H1 (cell line): Measurements from ENCODE around the gene MXRA7. TPM values are rescaled to one million over a fixed set of nuclear protein-coding genes. Genes with fewer than 3 reads are reported as not detected.

Experiments
- CTCF ChIA-PET: fragments of 300-600 bp; sonication (Branson Sonifier 250); formaldehyde crosslinking; loops from one replicate; lab custom pipeline; 2021; ENCODE audit not compliant: partially characterized antibody; lab: Charles Lee
- POLR2A ChIA-PET: fragments of 300-600 bp; sonication (Branson Sonifier 250); formaldehyde crosslinking; loops from one replicate; lab custom pipeline; 2021; ENCODE audit warnings: inconsistent platforms; ENCODE audit not compliant: partially characterized antibody; lab: Charles Lee
- DNase-seq, 2 experiments: peaks; one replicate each; pipeline versions ENCODE4 v3.0.0 to v3.0.0-alpha.2; 2010 to 2022; ENCODE audit warnings: low spot score in 2 of 2, low read depth in 1 of 2, mixed read lengths in 1 of 2
- FAIRE-seq: peaks from 2 replicates; lab custom pipeline; 2011; peaks lifted over from hg19 to GRCh38; lab: Jason Lieb, UNC
- H2AFZ ChIP-seq: 2 replicates; pipeline ENCODE4 v1.8.1; 2012; ENCODE audit warnings: low read length, inconsistent platforms
- H2AK5ac ChIP-seq: 2 replicates; pipeline ENCODE4 v1.6.1; 2013; ENCODE audit warnings: low read depth, low read length
- H2BK120ac ChIP-seq: replicated peaks from 2 replicates; pipeline ENCODE3; 2013; ENCODE audit warnings: low read depth, low read length, inconsistent platforms
- H2BK12ac ChIP-seq: 2 replicates; pipeline ENCODE4 v1.6.1; 2013; ENCODE audit warnings: low read depth, low read length
- H2BK15ac ChIP-seq: 2 replicates; pipeline ENCODE4 v1.6.1; 2013; ENCODE audit warnings: low read length
- H2BK20ac ChIP-seq: 2 replicates; pipeline ENCODE4 v1.6.1; 2013; ENCODE audit warnings: low read length
- H2BK5ac ChIP-seq: 2 replicates; pipeline ENCODE4 v1.6.1; 2013; ENCODE audit warnings: low read depth, low read length
- H3K14ac ChIP-seq: 2 replicates; pipeline ENCODE4 v1.6.1; 2013; ENCODE audit warnings: inconsistent platforms; ENCODE audit not compliant: insufficient read length
- H3K18ac ChIP-seq: 2 replicates; pipeline ENCODE4 v1.6.1; 2013; ENCODE audit warnings: low read length; ENCODE audit errors: extremely low read depth
- H3K23ac ChIP-seq: 2 replicates; pipeline ENCODE4 v1.6.1; 2013; ENCODE audit warnings: inconsistent platforms; ENCODE audit not compliant: insufficient read length
- H3K23me2 ChIP-seq: 2 replicates; pipeline ENCODE4 v1.6.1; 2013; ENCODE audit warnings: low read depth, low read length
- H3K27ac ChIP-seq: 2 replicates; pipeline ENCODE4 v1.6.1; 2011; ENCODE audit warnings: low read depth, low read length, inconsistent platforms
- H3K27me3 ChIP-seq, 4 experiments: replicated peaks in 1 of 4; 1 replicate in 1 of 4; 2 replicates in 3 of 4; pipeline versions ENCODE4 v1.6.1 to v1.8.1; 2011 to 2013; ENCODE audit warnings: low read length in 3 of 4, mild to moderate bottlenecking in 3 of 4, inconsistent platforms in 2 of 4, mixed read lengths in 2 of 4, moderate library complexity in 1 of 4; ENCODE audit not compliant: control insufficient read depth in 3 of 4, insufficient read depth in 3 of 4; ENCODE audit errors: extremely low read depth in 1 of 4
- H3K36me3 ChIP-seq, 4 experiments: 2 replicates each; pipeline versions ENCODE4 v1.6.1 to v1.8.1; 2011 to 2013; ENCODE audit warnings: mild to moderate bottlenecking in 4 of 4, low read length in 3 of 4, moderate library complexity in 2 of 4, control low read depth in 1 of 4, inconsistent platforms in 1 of 4; ENCODE audit not compliant: insufficient read depth in 4 of 4, control insufficient read depth in 2 of 4
- H3K4ac ChIP-seq: replicated peaks from 2 replicates; pipeline ENCODE3; 2013; ENCODE audit warnings: low read length, low read depth, mixed read lengths, inconsistent platforms; ENCODE audit not compliant: insufficient read length
- H3K4me1 ChIP-seq, 4 experiments: replicated peaks in 1 of 4; 1 replicate in 1 of 4; 2 replicates in 3 of 4; pipeline versions ENCODE4 v1.6.1 to v1.8.1; 2011 to 2013; ENCODE audit warnings: low read length in 3 of 4, inconsistent platforms in 2 of 4, mixed read lengths in 1 of 4; ENCODE audit not compliant: insufficient read depth in 4 of 4, control insufficient read depth in 3 of 4
- H3K4me2 ChIP-seq, 2 experiments: 2 replicates each; pipeline versions ENCODE4 v1.6.1 to v1.8.1; 2011 to 2013; ENCODE audit warnings: low read depth in 2 of 2, low read length in 2 of 2, control low read depth in 1 of 2, inconsistent platforms in 1 of 2, mild to moderate bottlenecking in 1 of 2; ENCODE audit not compliant: insufficient read depth in 1 of 2
- H3K4me3 ChIP-seq, 4 experiments: fragments of 200-600, 300-600 bp in 1 of 4; sonication (generic), shearing (Covaris generic), sonication (Bioruptor Twin) in 1 of 4; 2 replicates each; pipeline versions ENCODE4 v1.5.1 to v1.8.1; 2011 to 2016; ENCODE audit warnings: low read length in 4 of 4, low read depth in 3 of 4, control low read depth in 2 of 4, inconsistent platforms in 2 of 4, mild to moderate bottlenecking in 2 of 4, mixed read lengths in 1 of 4, moderate library complexity in 1 of 4; ENCODE audit not compliant: insufficient read depth in 2 of 4; ENCODE audit errors: extremely low read depth in 1 of 4
- H3K56ac ChIP-seq: replicated peaks from 2 replicates; pipeline ENCODE3; 2013; ENCODE audit warnings: low read depth, mild to moderate bottlenecking, mixed read lengths, low read length, inconsistent platforms; ENCODE audit not compliant: insufficient read length
- H3K79me1 ChIP-seq: 2 replicates; pipeline ENCODE4 v1.6.1; 2013; ENCODE audit warnings: low read depth, low read length, control low read depth
- H3K79me2 ChIP-seq, 2 experiments: 2 replicates each; pipeline versions ENCODE4 v1.6.1 to v1.8.1; 2012 to 2013; ENCODE audit warnings: low read length in 2 of 2, mild to moderate bottlenecking in 2 of 2, inconsistent platforms in 1 of 2; ENCODE audit not compliant: insufficient read depth in 2 of 2, control insufficient read depth in 1 of 2
- H3K9ac ChIP-seq, 4 experiments: replicated peaks in 1 of 4; 1 replicate in 1 of 4; 2 replicates in 3 of 4; pipeline versions ENCODE4 v1.6.1 to v1.8.1; 2011 to 2013; ENCODE audit warnings: low read depth in 3 of 4, low read length in 3 of 4, control low read depth in 2 of 4, mild to moderate bottlenecking in 2 of 4, moderate library complexity in 2 of 4, inconsistent platforms in 1 of 4; ENCODE audit errors: extremely low read depth in 1 of 4
- H3K9me3 ChIP-seq, 2 experiments: 2 replicates each; pipeline versions ENCODE4 v1.6.1 to v1.8.1; 2012 to 2013; ENCODE audit warnings: mild to moderate bottlenecking in 2 of 2, moderate library complexity in 2 of 2, control low read depth in 1 of 2, inconsistent platforms in 1 of 2, low read depth in 1 of 2, low read length in 1 of 2, mixed read lengths in 1 of 2; ENCODE audit not compliant: insufficient read depth in 2 of 2
- H4K20me1 ChIP-seq, 2 experiments: replicated peaks in 1 of 2; 2 replicates each; pipeline versions ENCODE3 to v1.8.1; 2011 to 2013; ENCODE audit warnings: inconsistent platforms in 2 of 2, low read length in 2 of 2, mild to moderate bottlenecking in 1 of 2; ENCODE audit not compliant: insufficient read depth in 2 of 2, control insufficient read depth in 1 of 2
- H4K5ac ChIP-seq: 2 replicates; pipeline ENCODE4 v1.6.1; 2013; ENCODE audit warnings: low read length, low read depth, mixed read lengths, inconsistent platforms; ENCODE audit not compliant: insufficient read length
- H4K8ac ChIP-seq: 2 replicates; pipeline ENCODE4 v1.8.0; 2013; ENCODE audit warnings: mild to moderate bottlenecking, moderate library complexity, low read length, inconsistent platforms; ENCODE audit not compliant: insufficient read depth; ENCODE audit errors: extremely low read depth
- H4K91ac ChIP-seq: replicated peaks from 2 replicates; pipeline ENCODE3; 2013; ENCODE audit warnings: low read length, mixed read lengths, inconsistent platforms; ENCODE audit not compliant: insufficient read length
- GABPA ChIP-seq: IDR thresholded peaks from 2 replicates; pipeline ENCODE4 v1.6.1; 2011; ENCODE audit warnings: mild to moderate bottlenecking, low read length, moderate library complexity, borderline replicate concordance; ENCODE audit not compliant: insufficient read depth
- MAFK ChIP-seq: IDR thresholded peaks from 2 replicates; pipeline ENCODE4 v1.6.1; 2012; ENCODE audit warnings: low read depth, mild to moderate bottlenecking, improper control_type of control experiment, low read length
- WGBS, 2 experiments: shearing (Covaris generic) in 1 of 2; methylation state at CpG; one replicate each; pipeline versions ENCODE4 v1.1.6 to v1.1.7; 2013 to 2015; ENCODE audit warnings: low lambda C conversion rate in 2 of 2, mixed read lengths in 2 of 2, inconsistent platforms in 1 of 2, low coverage in 1 of 2, missing lambda C conversion rate in 1 of 2; ENCODE audit not compliant: insufficient replicate concordance in 2 of 2, insufficient coverage in 1 of 2, insufficient read length in 1 of 2; ENCODE audit errors: extremely low coverage in 1 of 2, missing lambda C conversion rate in 1 of 2; 5-methylcytosine and 5-hydroxymethylcytosine counted together
- polyA plus RNA-seq, 7 experiments: library from polyadenylated mRNA; depleted of rRNA in 3 of 7; stranded (reverse) in 5 of 7; unstranded in 2 of 7; fragments of >200 nt in 5 of 7; fragments of 200-250 nt in 2 of 7; gene quantifications; 1 replicate in 5 of 7; 2 replicates in 1 of 7; 4 replicates in 1 of 7; pipeline versions ENCODE4 v1.2.1 to v1.2.3, GENCODE V29; 2011 to 2013; ENCODE audit warnings: missing spikeins in 2 of 7, mixed read lengths in 2 of 7
- total RNA-seq: library from RNA; stranded (reverse); fragmentation: NEBNext Ultra II Directional; extraction: Animal tissue kit (Norgen Biotek cat#: 25700); gene quantifications from 2 replicates; pipeline ENCODE4 v1.2.1, GENCODE V29; 2021

MXRA7 gene
- total and polyA plus RNA-seq, 2 of the 8 experiments (the other 6 are each of a cell fraction or from before 2014, with no cell fraction given), result 17.8 to 26.6 TPM

- ChIA-PET CTCF (interaction anchor here (2.1 kb wide), 1 partner anchor 20 kb away, joined by 7 read pairs; no protein-coding TSS in a partner anchor), POLR2A (no interaction called here)
- H3K36me3 ChIP-seq, result no peaks in the 10 kb centered on the region
- no peak within 1 kb of the TSS for H3K4ac ChIP-seq
- peak within 1 kb of the TSS; percentile 77; the same call in 1 of the 2 replicates for H2BK15ac ChIP-seq
- no peaks in the 10 kb centered on the region for H3K9me3 ChIP-seq
- H3K14ac ChIP-seq, result no peak within 1 kb of the TSS
- no peak within 1 kb of the TSS for H4K5ac ChIP-seq
- TF ChIP-seq GABPA, result no peak
- no peak for TF ChIP-seq MAFK
- no peak for DNase-seq
- peaks cover 0 to 5% (median 3%) of the 10 kb centered on the region in 4 experiments; a peak in 3 of 7 replicates for H3K4me1 ChIP-seq
- FAIRE-seq, result no peak
- H3K79me1 ChIP-seq, result no peaks in the 10 kb centered on the region
- H3K4me2 ChIP-seq, result no peak within 1 kb of the TSS
- no peak within 1 kb of the TSS for H2AK5ac ChIP-seq
- no peak within 1 kb of the TSS for H2AFZ ChIP-seq
- no peak within 1 kb of the TSS for H3K9ac ChIP-seq
- H2BK12ac ChIP-seq, result peak within 1 kb of the TSS; percentile 90; the same call in 1 of the 2 replicates
- 91% methylated on average over 7 of the region's 7 CpGs; no CpG with 5 or more reads in 1 of the 2 experiments for WGBS, 2 experiments
- no peak within 1 kb of the TSS for H2BK5ac ChIP-seq
- no peaks in the 10 kb centered on the region for H4K20me1 ChIP-seq
- H3K23me2 ChIP-seq, result no peaks in the 10 kb centered on the region; the same call in 1 of the 2 replicates
- no peak within 1 kb of the TSS for H3K27ac ChIP-seq
- no peak within 1 kb of the TSS for H3K56ac ChIP-seq
- no peaks in the 10 kb centered on the region for H3K79me2 ChIP-seq
- H4K8ac ChIP-seq, result no peak within 1 kb of the TSS; the same call in 1 of the 2 replicates
- H2BK20ac ChIP-seq, result peak within 1 kb of the TSS; percentile 48; the same call in 1 of the 2 replicates
- no peak within 1 kb of the TSS for H3K23ac ChIP-seq
- no peak within 1 kb of the TSS for H3K18ac ChIP-seq
- no peaks in the 10 kb centered on the region for H3K27me3 ChIP-seq
- no peak within 1 kb of the TSS for H3K4me3 ChIP-seq
- H4K91ac ChIP-seq, result no peak within 1 kb of the TSS
- no peak within 1 kb of the TSS for H2BK120ac ChIP-seq
These were observed 67.1 kb downstream of the MXRA7 start, which contains the start of gene ST6GALNAC1 for GRCh38 chr17:76643553-76644148. ST6GALNAC1 (minus strand) TSS chr17:76643757; CDS start chr17:76643638, 119 bp downstream.
